IPS-18c (cell line): Measurements from ENCODE around the gene COP1.

Experiments
- H3K4me3 ChIP-seq: 2 replicates; pipeline ENCODE4 v1.7.0; 2013; ENCODE audit warnings: low read depth, mild to moderate bottlenecking, low read length, moderate library complexity; ENCODE audit not compliant: insufficient read depth
- H3K9me3 ChIP-seq: one replicate; pipeline ENCODE4 v1.6.1; 2013; ENCODE audit warnings: mild to moderate bottlenecking, low read length, moderate library complexity; ENCODE audit not compliant: control insufficient read depth, insufficient read depth

COP1 gene

GRCh38 chr1:176164014-176164678 is 42.9 kb downstream of the COP1 start:
- no peak overlapping the region for H3K4me3 ChIP-seq
- H3K9me3 ChIP-seq, result no peaks in the 10 kb centered on the region

GRCh38 chr1:176159993-176160392 is 47.1 kb downstream of the COP1 start:
- Histone ChIP-seq H3K4me3 (no peak overlapping the region), H3K9me3 (no peaks in the 10 kb centered on the region)

- Histone ChIP-seq H3K4me3 (no peak overlapping the region), H3K9me3 (no peaks in the 10 kb centered on the region)
These were observed 49.1 kb downstream of the COP1 start for GRCh38 chr1:176157995-176158394.

GRCh38 chr1:176149939-176150807 is 56.9 kb downstream of the COP1 start:
- H3K9me3 ChIP-seq, result no peaks in the 10 kb centered on the region
- no peak overlapping the region for H3K4me3 ChIP-seq

GRCh38 chr1:176144526-176144925 is 62.6 kb downstream of the COP1 start:
- Histone ChIP-seq H3K4me3 (no peak overlapping the region), H3K9me3 (no peaks in the 10 kb centered on the region)

- no peak overlapping the region for H3K4me3 ChIP-seq
- no peaks in the 10 kb centered on the region for H3K9me3 ChIP-seq
These were observed 64.1 kb downstream of the COP1 start for GRCh38 chr1:176142973-176143372.

GRCh38 chr1:176141449-176141848 is 65.6 kb downstream of the COP1 start:
- H3K9me3 ChIP-seq, result no peaks in the 10 kb centered on the region
- H3K4me3 ChIP-seq, result no peak overlapping the region

- no peak overlapping the region for H3K4me3 ChIP-seq
These were observed 70.2 kb downstream of the COP1 start for GRCh38 chr1:176136891-176137290.

GRCh38 chr1:176134666-176135065 is 72.4 kb downstream of the COP1 start:
- no peaks in the 10 kb centered on the region for H3K9me3 ChIP-seq
- H3K4me3 ChIP-seq, result no peak overlapping the region

More at GRCh38 chr1:176136891-176137290, 70.2 kb downstream of the COP1 start:
- H3K9me3 ChIP-seq, result no peaks in the 10 kb centered on the region

- no peak overlapping the region for H3K4me3 ChIP-seq
- no peaks in the 10 kb centered on the region for H3K9me3 ChIP-seq
These were observed 84.8 kb downstream of the COP1 start for GRCh38 chr1:176122282-176122681.

- Histone ChIP-seq H3K9me3 (no peaks in the 10 kb centered on the region), H3K4me3 (no peak overlapping the region)
These were observed 87.5 kb downstream of the COP1 start for GRCh38 chr1:176119549-176119948.

GRCh38 chr1:176118985-176119384 is 88.1 kb downstream of the COP1 start:
- no peaks in the 10 kb centered on the region for H3K9me3 ChIP-seq
- H3K4me3 ChIP-seq, result no peak overlapping the region

GRCh38 chr1:176111835-176112234 is 95.3 kb downstream of the COP1 start:
- no peaks in the 10 kb centered on the region for H3K9me3 ChIP-seq
- H3K4me3 ChIP-seq, result no peak overlapping the region

- H3K4me3 ChIP-seq, result no peak overlapping the region
These were observed 96.9 kb downstream of the COP1 start for GRCh38 chr1:176110203-176110602.

GRCh38 chr1:176102768-176103350 is 104.2 kb downstream of the COP1 start:
- H3K9me3 ChIP-seq, result peaks cover 4% of the 10 kb centered on the region
- H3K4me3 ChIP-seq, result no peak overlapping the region

More at GRCh38 chr1:176110203-176110602, 96.9 kb downstream of the COP1 start:
- H3K9me3 ChIP-seq, result no peaks in the 10 kb centered on the region

- Histone ChIP-seq H3K4me3 (no peak overlapping the region), H3K9me3 (peaks cover 4% of the 10 kb centered on the region)
These were observed 105.0 kb downstream of the COP1 start for GRCh38 chr1:176101951-176102642.

- H3K9me3 ChIP-seq, result peaks cover 4% of the 10 kb centered on the region
- no peak overlapping the region for H3K4me3 ChIP-seq
These were observed 108.5 kb downstream of the COP1 start for GRCh38 chr1:176098560-176098959.
